Posterior cingulate gyrus (tissue), 11 donors: ENCODE data around the gene SLC30A3.
A peak's percentile ranks its signal among the peaks of the same experiment; 100 is the strongest.

Experiments
- DNase-seq, 10 donors: peaks; one replicate each; pipeline versions ENCODE4 v3.0.0 to v3.0.0-alpha.2; 2020 to 2021; ENCODE audit warnings: mixed read lengths in 3 of 10
- intact Hi-C: fragments of 100-400 bp; cut with DNase I; formaldehyde crosslinking; loops from one replicate; pipeline ENCODE4 v1.15.1; 2023

SLC30A3 gene

DNA sequence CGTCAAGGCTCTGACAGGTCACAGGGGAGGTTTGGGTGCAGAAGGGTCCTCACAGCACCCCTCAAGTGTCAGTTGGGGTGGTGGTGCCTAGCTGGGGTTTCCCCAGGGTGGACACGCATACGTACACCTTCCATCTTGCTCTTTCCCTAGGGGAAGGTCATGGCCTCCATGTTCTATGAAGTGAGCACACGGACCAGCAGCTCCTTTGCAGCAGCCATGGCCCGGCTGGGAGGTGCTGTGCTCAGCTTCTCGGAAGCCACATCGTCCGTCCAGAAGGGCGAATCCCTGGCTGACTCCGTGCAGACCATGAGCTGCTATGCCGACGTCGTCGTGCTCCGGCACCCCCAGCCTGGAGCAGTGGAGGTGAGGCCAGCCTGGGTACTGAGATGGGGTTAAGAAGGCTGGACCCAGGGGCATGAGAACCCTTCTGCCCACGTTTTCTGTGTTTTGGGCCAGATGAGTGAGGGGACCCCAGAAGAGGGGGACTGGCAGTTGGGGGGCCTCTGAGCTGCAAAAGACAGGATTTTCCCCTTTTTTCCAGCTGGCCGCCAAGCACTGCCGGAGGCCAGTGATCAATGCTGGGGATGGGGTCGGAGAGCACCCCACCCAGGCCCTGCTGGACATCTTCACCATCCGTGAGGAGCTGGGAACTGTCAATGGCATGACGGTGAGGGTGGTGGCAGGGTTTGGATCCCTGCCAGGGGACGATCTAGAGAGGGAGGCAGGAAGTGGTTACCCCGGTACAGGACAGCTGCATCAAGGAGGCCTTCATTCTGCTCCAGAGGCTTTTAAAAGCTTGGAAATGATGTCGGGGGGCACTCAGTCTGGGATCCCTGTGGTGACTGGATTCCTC, 20.9 kb downstream of the SLC30A3 start:
- DNase-seq: peak in 2 of 10 donors; percentile 70 to 74
- intact Hi-C loops: no loop called here

DNA sequence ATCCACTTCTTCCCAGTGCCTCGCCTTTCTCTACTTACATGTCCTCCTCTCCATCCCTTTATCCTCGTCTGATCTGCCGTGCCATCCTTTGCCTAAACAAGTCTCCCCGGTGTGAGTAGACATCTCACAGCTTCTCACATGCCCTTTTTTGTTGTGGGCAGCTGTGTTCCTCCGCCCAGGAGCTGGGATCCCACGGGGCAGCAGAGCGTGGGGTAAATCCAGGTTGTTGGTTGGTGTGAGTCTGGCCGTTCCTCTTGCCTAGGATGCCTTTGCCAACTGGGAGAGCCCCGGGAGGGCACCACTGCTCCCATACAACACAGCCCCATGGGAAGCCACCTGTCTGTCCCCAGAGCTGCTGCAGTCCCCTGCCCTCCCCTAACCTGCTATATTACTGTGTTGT, 22.4 kb downstream of the SLC30A3 start:
- intact Hi-C loops: no loop called here
- DNase-seq: peak in 1 of 10 donors; percentile 65

DNA sequence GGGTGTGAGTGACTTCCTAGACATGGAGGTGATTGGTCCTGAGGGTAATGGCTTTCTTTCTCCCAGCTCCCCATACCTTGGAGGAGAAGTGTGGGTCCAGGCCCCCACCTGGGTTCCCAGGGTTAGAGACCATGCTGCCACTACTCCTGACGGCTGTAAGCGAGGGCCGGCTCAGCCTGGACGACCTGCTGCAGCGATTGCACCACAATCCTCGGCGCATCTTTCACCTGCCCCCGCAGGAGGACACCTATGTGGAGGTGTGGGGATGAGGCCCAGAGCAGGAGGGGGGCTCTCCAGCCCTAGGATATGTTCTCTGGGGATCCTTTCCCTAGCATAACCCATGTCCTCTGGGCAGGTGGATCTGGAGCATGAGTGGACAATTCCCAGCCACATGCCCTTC, 23.9 kb downstream of the SLC30A3 start:
- intact Hi-C loops: no loop called here
- DNase-seq: peak in 2 of 10 donors; percentile 64 to 67

DNA sequence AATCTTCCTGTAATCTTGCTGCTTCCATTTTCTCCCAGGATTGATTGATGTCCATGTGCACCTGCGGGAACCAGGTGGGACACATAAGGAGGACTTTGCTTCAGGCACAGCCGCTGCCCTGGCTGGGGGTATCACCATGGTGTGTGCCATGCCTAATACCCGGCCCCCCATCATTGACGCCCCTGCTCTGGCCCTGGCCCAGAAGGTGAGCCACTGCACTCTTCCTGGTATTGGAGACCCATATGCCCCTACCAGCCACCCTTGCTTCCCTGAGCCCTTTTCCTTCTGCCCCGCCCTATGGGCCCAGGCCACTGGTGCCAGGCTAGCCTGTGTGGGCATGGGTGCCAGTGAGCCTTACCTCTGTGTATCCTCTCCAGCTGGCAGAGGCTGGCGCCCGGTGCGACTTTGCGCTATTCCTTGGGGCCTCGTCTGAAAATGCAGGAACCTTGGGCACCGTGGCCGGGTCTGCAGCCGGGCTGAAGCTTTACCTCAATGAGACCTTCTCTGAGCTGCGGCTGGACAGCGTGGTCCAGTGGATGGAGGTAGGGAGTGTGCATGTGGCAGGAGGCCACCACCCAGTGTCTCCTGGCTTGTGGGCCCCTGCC, 25.4 kb downstream of the SLC30A3 start:
- intact Hi-C loops: no loop called here
- DNase-seq: peak in 2 of 10 donors; percentile 69 to 75

DNA sequence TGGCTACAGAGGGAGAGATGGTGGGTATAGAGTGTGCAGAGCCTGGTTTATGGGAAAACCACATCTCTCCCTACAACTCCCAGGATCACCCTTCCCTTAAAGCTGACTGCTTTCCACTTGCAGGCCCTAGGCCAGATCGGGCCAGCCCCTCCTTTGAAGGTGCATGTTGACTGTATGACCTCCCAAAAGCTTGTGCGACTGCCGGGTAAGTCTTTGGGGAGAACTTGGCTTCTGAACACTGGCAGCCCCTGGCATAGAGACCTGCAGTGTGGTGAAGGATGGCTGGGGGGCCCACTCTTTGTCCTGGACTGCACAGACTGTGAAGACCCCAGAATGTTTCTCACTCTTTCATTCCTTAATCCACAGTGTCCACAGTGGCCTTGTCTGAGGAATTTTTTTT, 26.2 kb downstream of the SLC30A3 start:
- intact Hi-C loops: no loop called here
- peak in 2 of 10 donors; percentile 20 to 41 for DNase-seq

GRCh38 chr2:27236136-27236535, 26.7 kb downstream of the SLC30A3 start:
- peak in 2 of 10 donors; percentile 67 to 80 for DNase-seq
- intact Hi-C loops: no loop called here

- intact Hi-C loops: no loop called here
- peak in 1 of 10 donors; percentile 73 for DNase-seq
Observed at GRCh38 chr2:27233341-27233740, 29.5 kb downstream of the SLC30A3 start.

- DNase-seq: peak in 1 of 10 donors; percentile 54
- intact Hi-C loops: no loop called here
Observed at GRCh38 chr2:27231921-27232320, 30.9 kb downstream of the SLC30A3 start.

- DNase-seq: no peak
Observed at GRCh38 chr2:27227501-27227900, 35.3 kb downstream of the SLC30A3 start.

DNA sequence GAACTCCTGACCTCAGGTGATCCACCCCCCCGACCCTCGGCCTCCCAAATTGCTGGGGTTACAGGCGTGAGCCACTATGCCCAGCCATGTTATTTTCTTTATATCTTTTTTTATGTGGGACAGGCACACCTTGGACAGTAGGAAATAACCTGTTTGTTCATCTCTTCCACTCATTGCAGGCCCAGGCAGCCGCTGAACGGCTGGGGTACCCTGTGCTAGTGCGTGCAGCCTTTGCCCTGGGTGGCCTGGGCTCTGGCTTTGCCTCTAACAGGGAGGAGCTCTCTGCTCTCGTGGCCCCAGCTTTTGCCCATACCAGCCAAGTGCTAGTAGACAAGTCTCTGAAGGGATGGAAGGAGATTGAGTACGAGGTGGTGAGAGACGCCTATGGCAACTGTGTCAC, 37.3 kb downstream of the SLC30A3 start:
- DNase-seq: peak in 1 of 10 donors; percentile 66
- intact Hi-C loops: no loop called here

More at GRCh38 chr2:27227501-27227900, 35.3 kb downstream of the SLC30A3 start:
- intact Hi-C loops: no loop called here

DNA sequence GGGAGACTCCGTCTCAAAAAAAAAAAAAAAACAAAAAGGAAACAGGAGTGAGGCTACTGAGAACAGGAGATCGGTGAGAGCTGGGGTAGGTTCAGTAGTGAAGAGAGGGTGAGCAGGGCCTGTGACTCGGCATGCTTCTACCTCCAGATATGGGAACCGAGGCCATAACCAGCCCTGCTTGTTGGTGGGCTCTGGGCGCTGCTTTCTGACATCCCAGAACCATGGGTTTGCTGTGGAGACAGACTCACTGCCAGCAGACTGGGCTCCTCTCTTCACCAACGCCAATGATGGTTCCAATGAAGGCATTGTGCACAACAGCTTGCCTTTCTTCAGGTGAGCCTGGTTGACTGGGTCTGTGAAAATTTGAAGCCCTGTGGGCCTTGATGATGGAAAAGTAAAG, 39.4 kb downstream of the SLC30A3 start:
- DNase-seq: peak in 2 of 10 donors; percentile 7 to 67
- intact Hi-C loops: no loop called here

DNA sequence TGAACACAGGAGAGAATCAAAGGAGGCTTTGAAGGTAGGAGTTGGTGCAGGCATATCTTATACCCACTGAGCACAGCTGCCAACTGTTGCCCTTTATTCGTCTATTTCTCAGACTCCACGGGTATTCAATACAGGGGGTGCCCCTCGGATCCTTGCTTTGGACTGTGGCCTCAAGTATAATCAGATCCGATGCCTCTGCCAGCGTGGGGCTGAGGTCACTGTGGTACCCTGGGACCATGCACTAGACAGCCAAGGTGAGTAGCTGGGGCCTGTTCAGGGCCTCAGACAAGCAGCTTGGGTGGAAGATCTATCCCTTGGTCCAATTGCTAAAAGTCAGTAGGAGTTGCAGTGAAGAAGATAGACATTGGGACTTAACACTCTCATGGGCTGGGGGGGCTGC, 40.4 kb downstream of the SLC30A3 start:
- intact Hi-C loops: no loop called here
- peak in 1 of 10 donors; percentile 54 for DNase-seq

- intact Hi-C loops: no loop called here
Observed at GRCh38 chr2:27221166-27221565, 41.7 kb downstream of the SLC30A3 start.

GRCh38 chr2:27220091-27220490, 42.8 kb downstream of the SLC30A3 start:
- peak in 1 of 10 donors; percentile 41 for DNase-seq
- intact Hi-C loops: no loop called here

More at GRCh38 chr2:27221166-27221565, 41.7 kb downstream of the SLC30A3 start:
- DNase-seq: peak in 1 of 10 donors; percentile 24

DNA sequence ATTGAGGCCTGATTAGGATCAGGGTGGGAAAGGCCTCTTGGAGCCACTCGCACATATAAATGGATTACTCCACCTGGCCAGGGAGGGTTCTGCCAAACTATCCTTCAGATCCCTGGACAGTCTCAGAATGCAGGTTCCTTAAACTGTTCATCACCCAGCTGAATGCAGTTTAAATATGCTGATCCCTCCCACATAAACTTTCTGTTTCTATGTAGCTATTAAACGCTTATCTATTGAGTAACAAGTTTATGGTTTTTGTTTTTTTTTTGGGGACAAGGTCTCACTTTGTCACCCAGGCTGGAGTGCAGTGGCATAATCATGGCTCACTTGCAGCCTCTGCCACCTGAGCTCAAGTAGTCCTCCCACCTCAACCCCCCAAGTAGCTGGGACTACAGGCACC, 43.8 kb downstream of the SLC30A3 start:
- DNase-seq: no peak
- intact Hi-C loops: no loop called here

DNA sequence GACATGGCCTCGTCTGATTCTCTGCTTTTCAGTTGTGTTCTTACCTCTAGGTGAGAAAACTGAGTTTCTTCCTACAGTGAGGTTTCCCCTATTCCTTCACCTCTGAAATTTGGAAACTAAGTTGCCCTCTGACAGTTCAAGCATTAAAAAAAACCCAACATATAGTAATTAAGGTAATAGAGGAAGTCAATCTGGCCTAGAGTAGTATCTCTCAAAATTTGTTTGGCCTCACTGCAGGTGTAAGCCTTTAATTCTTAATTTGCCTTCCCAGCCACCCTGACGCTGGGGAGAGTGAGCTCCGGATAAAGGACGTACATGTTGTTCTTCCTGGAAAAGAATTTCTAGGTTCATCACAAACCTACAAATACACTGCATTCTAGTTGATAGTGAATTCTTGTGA, 44.2 kb downstream of the SLC30A3 start:
- DNase-seq: no peak
- intact Hi-C loops: no loop called here

DNA sequence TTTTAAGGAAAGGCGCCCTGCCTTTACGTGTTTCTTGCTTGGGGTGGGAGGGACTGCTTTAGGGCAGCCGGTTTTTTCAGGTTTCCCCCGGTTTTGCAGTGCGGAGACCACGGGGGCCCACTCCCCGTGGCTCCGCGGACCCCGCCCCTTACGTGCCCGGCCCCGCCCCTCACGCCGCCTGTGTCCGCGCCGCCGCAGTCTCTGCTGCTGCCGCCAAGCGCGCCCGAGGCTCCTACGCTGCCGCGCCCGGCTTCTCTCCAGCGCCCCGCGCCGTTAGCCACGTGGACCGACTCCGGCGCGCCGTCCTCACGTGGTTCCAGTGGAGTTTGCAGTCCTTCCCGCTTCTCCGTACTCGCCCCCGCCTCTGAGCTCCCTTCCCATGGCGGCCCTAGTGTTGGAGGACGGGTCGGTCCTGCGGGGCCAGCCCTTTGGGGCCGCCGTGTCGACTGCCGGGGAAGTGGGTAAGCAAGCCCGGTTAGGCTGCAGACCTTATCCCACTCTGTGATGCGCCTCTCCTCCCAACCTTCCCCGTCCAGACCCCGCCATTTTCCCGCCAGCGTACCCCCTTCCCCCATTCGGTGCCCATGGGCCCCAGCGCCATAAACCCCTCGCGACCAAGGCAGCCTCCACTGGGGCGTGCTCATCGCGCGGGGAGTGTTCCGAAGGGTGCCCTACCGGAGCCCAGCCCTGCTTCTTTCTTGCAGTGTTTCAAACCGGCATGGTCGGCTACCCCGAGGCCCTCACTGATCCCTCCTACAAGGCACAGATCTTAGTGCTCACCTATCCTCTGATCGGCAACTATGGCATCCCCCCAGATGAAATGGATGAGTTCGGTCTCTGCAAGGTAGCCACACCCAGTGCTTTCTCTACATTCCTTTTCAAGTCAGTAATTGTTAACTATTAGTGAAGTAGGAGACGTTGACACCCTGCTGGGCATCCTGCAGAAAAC, 45.4 kb downstream of the SLC30A3 start, which contains the start of gene CAD:
Gene CAD (plus strand): TSS at position 197 of the 949 bp plus-strand sequence. CDS start 183 bp downstream, at position 380.
- peak; percentile 78 to 98 (median 86) for DNase-seq
- intact Hi-C loops: no loop called here

DNA sequence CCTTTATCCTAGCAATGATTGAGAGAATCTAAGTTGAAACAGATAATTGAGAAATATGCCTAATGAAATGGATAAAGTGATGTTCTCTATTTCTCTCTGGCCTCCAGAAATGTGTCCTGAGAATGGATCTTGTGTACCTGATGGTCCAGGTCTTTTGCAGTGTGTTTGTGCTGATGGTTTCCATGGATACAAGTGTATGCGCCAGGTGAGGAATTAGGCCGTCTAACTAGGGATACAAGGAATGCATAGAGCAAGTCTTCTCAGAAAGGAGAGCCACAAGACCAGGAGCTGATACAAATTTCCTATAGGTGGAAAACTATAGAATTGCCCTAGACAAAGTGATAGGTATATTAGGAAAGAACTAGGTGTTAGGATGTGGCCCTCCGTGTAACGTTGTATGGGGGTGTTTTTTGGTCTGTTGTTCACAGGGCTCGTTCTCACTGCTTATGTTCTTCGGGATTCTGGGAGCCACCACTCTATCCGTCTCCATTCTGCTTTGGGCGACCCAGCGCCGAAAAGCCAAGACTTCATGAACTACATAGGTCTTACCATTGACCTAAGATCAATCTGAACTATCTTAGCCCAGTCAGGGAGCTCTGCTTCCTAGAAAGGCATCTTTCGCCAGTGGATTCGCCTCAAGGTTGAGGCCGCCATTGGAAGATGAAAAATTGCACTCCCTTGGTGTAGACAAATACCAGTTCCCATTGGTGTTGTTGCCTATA, 46.3 kb downstream of the SLC30A3 start:
- intact Hi-C loops: no loop called here
- peak in 1 of 10 donors; percentile 53 for DNase-seq

DNA sequence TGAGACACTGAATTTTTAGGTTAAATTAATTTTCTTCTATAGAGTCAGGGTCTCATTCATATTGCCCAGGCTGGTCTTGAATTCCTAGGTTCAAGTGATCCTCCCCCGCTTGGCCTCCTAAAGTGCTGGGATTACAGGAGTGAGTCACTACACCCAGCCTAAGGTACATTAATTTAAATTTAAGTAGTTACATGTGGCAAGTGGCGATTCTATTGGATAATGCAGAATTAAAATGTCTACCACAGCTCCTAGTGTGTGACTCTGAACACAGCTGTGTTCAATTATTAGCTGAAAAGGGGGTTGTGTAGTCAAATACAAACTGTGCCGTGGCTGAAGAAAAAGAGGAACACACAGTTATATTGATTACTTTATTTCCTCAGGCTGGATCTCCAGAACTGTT, 47.9 kb downstream of the SLC30A3 start:
- intact Hi-C loops: loop anchor here (5.0 kb wide), 2 partner anchors 83 to 157 kb away; partner anchors contain the start of genes EIF2B4, PREB and SNX17
- no peak for DNase-seq
